ENCODE results near the gene RAB11FIP4. TPM values are rescaled to one million over a fixed set of nuclear protein-coding genes. Genes with fewer than 3 reads are reported as not detected.

Gene RAB11FIP4
- total RNA-seq, 1 experiment from 2014 or later: 2.8 TPM

DNA sequence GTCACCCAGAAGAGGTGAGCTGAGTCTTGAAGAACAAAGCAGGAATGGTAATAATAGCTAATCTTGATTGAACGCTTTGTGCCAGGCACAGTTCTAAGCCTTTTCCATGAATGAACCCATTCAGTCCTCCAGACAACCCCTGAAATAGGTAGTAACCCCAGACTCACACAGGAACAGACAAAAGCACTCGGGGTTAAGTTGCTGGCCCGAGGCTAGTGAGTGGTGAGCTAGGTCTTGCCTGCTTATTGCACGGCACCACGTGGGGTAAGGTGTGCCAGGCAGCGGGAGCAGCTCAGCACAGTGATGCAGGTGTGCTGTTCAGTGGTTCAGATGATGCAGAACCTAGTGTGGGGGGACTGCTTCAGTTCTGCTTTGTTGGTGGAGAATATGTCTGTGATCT is 181.6 kb downstream of the RAB11FIP4 start:
- peak; percentile 28 for DNase-seq (ENCODE audit: unreplicated experiment)
- Mint-ChIP-seq H3K36me3 (ENCODE audit: insufficient read depth, unreplicated experiment) (no peaks in the 10 kb centered on the region), H3K27ac (ENCODE audit: low read depth, unreplicated experiment) (peak overlapping the region; percentile 92), H3K4me1 (ENCODE audit: insufficient read depth, unreplicated experiment) (peaks cover 34% of the 10 kb centered on the region), H3K27me3 (ENCODE audit: insufficient read depth, unreplicated experiment) (no peaks in the 10 kb centered on the region), H3K4me3 (ENCODE audit: unreplicated experiment) (no peak overlapping the region), H3K9me3 (ENCODE audit: unreplicated experiment) (no peaks in the 10 kb centered on the region)
- BruUV-seq (replicated peaks): no TSS peak
- ChIA-PET CTCF (interaction anchor here (1.1 to 3.0 kb wide), 3 partner anchors 8 to 269 kb away, joined by 5 to 15 read pairs (median 11); no protein-coding TSS in a partner anchor), POLR2A (interaction anchor here (0.8 to 3.5 kb wide), 6 partner anchors 8 to 104 kb away, joined by 3 to 16 read pairs (median 3); no protein-coding TSS in a partner anchor)
- intact Hi-C loops (cut with micrococcal nuclease): no loop called here
- TF ChIP-seq, protein P1, sequence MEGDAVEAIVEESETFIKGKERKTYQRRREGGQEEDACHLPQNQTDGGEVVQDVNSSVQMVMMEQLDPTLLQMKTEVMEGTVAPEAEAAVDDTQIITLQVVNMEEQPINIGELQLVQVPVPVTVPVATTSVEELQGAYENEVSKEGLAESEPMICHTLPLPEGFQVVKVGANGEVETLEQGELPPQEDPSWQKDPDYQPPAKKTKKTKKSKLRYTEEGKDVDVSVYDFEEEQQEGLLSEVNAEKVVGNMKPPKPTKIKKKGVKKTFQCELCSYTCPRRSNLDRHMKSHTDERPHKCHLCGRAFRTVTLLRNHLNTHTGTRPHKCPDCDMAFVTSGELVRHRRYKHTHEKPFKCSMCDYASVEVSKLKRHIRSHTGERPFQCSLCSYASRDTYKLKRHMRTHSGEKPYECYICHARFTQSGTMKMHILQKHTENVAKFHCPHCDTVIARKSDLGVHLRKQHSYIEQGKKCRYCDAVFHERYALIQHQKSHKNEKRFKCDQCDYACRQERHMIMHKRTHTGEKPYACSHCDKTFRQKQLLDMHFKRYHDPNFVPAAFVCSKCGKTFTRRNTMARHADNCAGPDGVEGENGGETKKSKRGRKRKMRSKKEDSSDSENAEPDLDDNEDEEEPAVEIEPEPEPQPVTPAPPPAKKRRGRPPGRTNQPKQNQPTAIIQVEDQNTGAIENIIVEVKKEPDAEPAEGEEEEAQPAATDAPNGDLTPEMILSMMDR (IDR thresholded peaks at IDR 0.05; ENCODE audit: unreplicated experiment): no peak

DNA sequence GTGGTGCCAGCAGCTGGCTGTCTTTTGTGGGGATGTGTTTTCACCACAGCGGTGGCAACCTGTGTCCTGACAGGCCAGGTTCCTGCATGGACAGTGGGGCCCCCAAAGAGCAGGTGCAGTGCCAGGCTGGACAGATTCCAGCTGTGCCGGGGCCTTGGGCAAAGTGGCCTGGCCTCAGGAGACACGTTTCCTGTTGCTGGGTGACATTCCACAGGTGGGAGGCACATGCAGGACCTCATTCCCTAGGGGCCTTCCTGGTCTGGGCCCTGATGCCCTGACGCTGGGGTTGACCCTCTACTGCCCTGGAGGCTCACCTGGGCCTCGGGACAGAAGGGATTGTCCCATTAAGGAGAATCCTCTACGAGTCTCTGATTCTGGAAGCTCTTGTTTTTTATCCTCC is 182.4 kb downstream of the RAB11FIP4 start:
- POLR2A ChIA-PET: interaction anchor here (0.7 to 3.5 kb wide), 7 partner anchors 7 to 253 kb away, joined by 3 to 16 read pairs (median 3); no protein-coding TSS in a partner anchor
- intact Hi-C loops (cut with micrococcal nuclease): no loop called here
- CTCF ChIA-PET: interaction anchor here (3.0 kb wide), 1 partner anchor 268 kb away, joined by 15 read pairs; no protein-coding TSS in a partner anchor
- Mint-ChIP-seq H3K9me3 (ENCODE audit: unreplicated experiment) (no peaks in the 10 kb centered on the region), H3K4me1 (ENCODE audit: insufficient read depth, unreplicated experiment) (peaks cover 29% of the 10 kb centered on the region), H3K27ac (ENCODE audit: low read depth, unreplicated experiment) (peak overlapping the region; percentile 92), H3K27me3 (ENCODE audit: insufficient read depth, unreplicated experiment) (no peaks in the 10 kb centered on the region), H3K4me3 (ENCODE audit: unreplicated experiment) (no peak overlapping the region), H3K36me3 (ENCODE audit: insufficient read depth, unreplicated experiment) (no peaks in the 10 kb centered on the region)
- BruUV-seq (replicated peaks): no TSS peak
- no peak for DNase-seq (ENCODE audit: unreplicated experiment)
- TF ChIP-seq, protein P1 (IDR thresholded peaks at IDR 0.05; ENCODE audit: unreplicated experiment): no peak

DNA sequence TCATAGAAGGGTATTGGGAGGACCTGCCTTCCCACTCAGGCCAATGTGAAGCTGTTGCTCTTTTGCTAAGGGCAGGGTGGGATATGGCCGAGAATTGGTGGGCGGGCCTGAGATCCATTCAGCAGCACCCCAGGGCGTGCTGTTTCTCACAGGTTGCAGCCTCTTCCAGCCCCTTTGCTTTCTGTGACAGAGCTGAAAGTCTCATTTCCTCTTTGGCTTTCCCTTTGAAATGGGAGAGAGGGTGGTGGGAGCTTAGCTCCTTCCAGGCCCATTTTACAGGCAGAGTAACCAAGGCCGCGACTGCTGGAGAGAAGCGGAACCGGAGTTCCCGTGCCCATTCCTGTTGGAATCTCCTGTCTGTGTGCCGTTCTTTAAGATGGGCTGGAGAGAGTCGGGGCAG is 183.0 kb downstream of the RAB11FIP4 start:
- BruUV-seq (replicated peaks): no TSS peak
- Mint-ChIP-seq H3K27me3 (ENCODE audit: insufficient read depth, unreplicated experiment) (no peaks in the 10 kb centered on the region), H3K27ac (ENCODE audit: low read depth, unreplicated experiment) (no peak overlapping the region), H3K36me3 (ENCODE audit: insufficient read depth, unreplicated experiment) (no peaks in the 10 kb centered on the region), H3K4me3 (ENCODE audit: unreplicated experiment) (no peak overlapping the region), H3K9me3 (ENCODE audit: unreplicated experiment) (no peaks in the 10 kb centered on the region), H3K4me1 (ENCODE audit: insufficient read depth, unreplicated experiment) (peaks cover 35% of the 10 kb centered on the region)
- POLR2A ChIA-PET: interaction anchor here (0.7 to 1.3 kb wide), 2 partner anchors 24 to 68 kb away, joined by 4 to 7 read pairs; no protein-coding TSS in a partner anchor
- CTCF ChIA-PET: no interaction called here
- no peak for DNase-seq (ENCODE audit: unreplicated experiment)
- TF ChIP-seq, protein P1 (IDR thresholded peaks at IDR 0.05; ENCODE audit: unreplicated experiment): no peak
- intact Hi-C loops (cut with micrococcal nuclease): no loop called here

DNA sequence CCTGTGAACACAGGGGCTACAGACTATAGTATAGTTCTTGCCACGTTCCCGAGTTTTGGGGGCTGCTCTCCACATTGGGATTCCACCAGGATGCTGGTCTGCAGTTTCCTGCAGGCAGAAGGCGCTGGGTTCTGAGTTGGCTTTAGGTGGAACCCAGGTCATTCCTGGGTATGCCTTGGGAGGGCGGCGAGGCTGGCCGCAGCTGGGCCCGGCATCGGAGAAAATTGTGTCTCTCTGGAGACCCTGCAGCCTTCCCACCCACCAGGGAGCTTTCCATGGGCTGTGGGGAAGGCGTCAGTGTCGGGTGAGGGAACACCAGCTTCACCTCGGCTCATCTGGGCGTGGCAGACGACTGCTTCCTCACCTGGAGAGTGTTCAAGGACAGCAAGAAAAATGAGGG is 183.6 kb downstream of the RAB11FIP4 start:
- intact Hi-C loops (cut with micrococcal nuclease): no loop called here
- Mint-ChIP-seq H3K4me1 (ENCODE audit: insufficient read depth, unreplicated experiment) (peaks cover 38% of the 10 kb centered on the region), H3K36me3 (ENCODE audit: insufficient read depth, unreplicated experiment) (no peaks in the 10 kb centered on the region), H3K9me3 (ENCODE audit: unreplicated experiment) (no peaks in the 10 kb centered on the region), H3K27me3 (ENCODE audit: insufficient read depth, unreplicated experiment) (no peaks in the 10 kb centered on the region), H3K27ac (ENCODE audit: low read depth, unreplicated experiment) (no peak overlapping the region), H3K4me3 (ENCODE audit: unreplicated experiment) (no peak overlapping the region)
- DNase-seq (ENCODE audit: unreplicated experiment): no peak
- CTCF ChIA-PET: no interaction called here
- BruUV-seq (replicated peaks): no TSS peak
- POLR2A ChIA-PET: no interaction called here
- TF ChIP-seq, protein P1 (IDR thresholded peaks at IDR 0.05; ENCODE audit: unreplicated experiment): no peak

All from MCF 10A (cell line).